Epithelial cell of proximal tubule (primary cell): ENCODE results near the gene ASAP2. TPM values are rescaled to one million over a fixed set of nuclear protein-coding genes. Genes with fewer than 3 reads are reported as not detected.

ENCODE experiments used
- DNase-seq: peaks from one replicate; pipeline ENCODE4 v3.0.0-alpha.2; 2011; ENCODE audit warnings: low read depth
- H3K4me3 ChIP-seq: 2 replicates; pipeline ENCODE4 v1.5.1; 2011; ENCODE audit warnings: low read depth, mild to moderate bottlenecking, low read length
- CTCF ChIP-seq: conservative IDR thresholded peaks from 2 replicates; pipeline ENCODE4 v1.5.1; 2012; ENCODE audit warnings: low read depth, mild to moderate bottlenecking, low read length
- total RNA-seq: library from RNA; depleted of rRNA; stranded (reverse); fragments of >200 nt; gene quantifications from 2 replicates; pipeline ENCODE4 v1.2.3, GENCODE V29; 2015

ASAP2 gene
- total RNA-seq, 1 donor from 2014 or later, result 33.0 TPM

GRCh38 chr2:9360110-9360509, 153.5 kb downstream of the ASAP2 start:
- TF ChIP-seq CTCF, result no peak
- DNase-seq, result no peak
- no peak overlapping the region for H3K4me3 ChIP-seq

GRCh38 chr2:9360701-9361100, 154.1 kb downstream of the ASAP2 start:
- H3K4me3 ChIP-seq, result no peak overlapping the region
- TF ChIP-seq CTCF, result no peak
- no peak for DNase-seq

GRCh38 chr2:9364373-9364772, 157.8 kb downstream of the ASAP2 start:
- no peak for TF ChIP-seq CTCF
- H3K4me3 ChIP-seq, result no peak overlapping the region
- no peak for DNase-seq

DNA sequence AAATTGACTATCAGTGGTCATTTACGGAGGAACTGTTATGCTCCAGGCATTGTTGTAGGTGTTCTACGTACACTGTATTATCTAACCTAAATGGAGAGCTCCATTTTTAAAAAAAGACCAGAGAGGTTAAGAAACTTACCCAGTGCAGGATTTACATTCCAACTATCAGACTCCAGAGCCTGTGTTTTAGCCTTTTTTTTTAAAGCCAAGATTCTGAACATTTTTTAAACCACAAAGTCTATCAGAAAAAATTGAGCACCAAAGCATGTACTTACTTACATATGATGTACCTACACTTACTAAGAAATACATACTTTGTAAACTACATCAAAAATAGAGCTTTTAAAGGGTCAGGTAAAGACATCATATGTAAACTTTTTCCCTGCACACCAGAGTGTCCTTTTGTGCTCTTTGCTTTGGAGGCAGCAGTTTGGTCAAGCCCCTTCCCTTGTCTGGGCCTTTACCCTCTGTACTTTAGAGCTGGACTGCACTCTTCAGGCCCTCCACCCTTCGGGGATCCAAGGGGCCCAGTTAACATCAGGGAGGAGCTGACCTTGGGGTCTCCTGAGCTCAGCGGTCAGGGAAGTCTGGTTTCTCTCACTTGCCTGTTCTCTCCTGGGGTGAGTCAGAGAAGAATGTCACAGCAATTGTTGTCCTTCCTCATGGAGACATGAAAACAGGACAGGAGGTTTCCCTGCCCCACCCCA, 158.3 kb downstream of the ASAP2 start:
- H3K4me3 ChIP-seq, result no peak overlapping the region
- DNase-seq, result no peak
- TF ChIP-seq CTCF, result no peak

DNA sequence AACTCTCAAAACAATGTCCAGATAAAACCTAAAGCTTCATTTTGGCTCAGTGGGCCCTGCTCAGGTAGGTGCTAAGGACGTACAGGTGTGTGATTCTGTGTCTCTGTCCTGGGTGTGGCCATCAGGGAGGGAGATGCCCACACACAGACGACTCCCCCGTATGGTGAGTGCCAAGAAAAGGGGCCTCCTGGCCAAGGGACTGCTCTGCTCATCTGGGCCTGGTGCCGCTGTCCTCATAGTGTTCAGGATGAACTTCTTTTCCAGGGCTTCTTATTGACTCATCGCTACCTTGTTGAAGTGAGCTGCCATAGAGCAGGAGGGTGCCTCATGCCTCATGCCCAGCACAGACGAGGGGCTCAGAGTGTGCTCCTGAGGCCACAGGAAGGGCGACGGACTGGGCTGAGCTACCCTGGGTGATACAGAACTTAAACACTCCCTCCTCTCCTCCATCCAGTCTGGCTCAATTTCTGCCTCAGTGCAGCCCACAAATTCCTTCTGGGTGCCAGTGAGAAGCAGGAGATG, 158.9 kb downstream of the ASAP2 start:
- TF ChIP-seq CTCF, result no peak
- DNase-seq, result no peak
- H3K4me3 ChIP-seq, result no peak overlapping the region

DNA sequence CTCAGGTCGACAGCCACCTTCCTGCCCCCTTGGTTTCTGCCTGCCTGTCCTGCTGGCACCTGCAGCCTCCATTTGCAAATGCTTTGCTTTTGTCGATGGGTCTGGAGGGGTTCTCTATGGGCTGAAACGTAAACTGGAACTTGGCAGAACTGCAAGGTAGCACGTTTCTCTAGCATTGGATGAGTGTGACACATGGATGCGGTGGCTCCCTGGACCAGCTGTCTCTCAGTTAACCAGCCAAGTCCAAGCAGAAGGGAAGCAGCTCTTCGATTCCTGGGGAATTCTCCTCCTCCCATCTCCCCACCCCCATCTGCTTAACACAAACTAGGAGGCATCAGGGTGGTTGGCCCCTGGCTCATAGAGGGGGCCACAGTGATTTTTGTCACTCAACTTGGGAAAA, 159.4 kb downstream of the ASAP2 start:
- TF ChIP-seq CTCF, result no peak
- no peak overlapping the region for H3K4me3 ChIP-seq
- DNase-seq, result no peak

DNA sequence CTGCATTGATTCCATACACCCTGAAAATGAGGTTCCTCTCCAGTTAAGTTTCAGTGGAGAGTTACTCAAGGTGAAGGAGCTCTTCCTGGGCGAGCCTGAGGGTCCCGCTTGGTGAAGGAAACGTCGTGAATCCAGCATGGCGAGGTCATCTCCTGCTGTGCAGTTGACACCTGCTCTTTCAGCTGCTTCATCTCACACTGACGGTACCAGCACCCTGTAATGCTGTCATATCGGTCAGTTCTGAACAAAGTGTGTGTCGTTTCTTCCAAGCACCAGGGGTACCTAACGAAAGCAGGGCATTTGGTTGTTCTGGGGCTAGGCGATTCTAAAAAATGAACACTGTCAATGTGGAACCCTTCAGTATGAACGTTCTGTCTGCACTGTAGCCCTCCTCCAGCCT, 164.1 kb downstream of the ASAP2 start:
- TF ChIP-seq CTCF, result no peak
- DNase-seq, result no peak
- H3K4me3 ChIP-seq, result no peak overlapping the region
